Activated T-helper 17 cell treated with anti-CD3 and anti-CD28 coated beads, Interleukin-2, amount 50 U/mL, for 72 hours (primary cell): Measurements from ENCODE around the gene PARD3. TPM values are rescaled to one million over a fixed set of nuclear protein-coding genes. Genes with fewer than 3 reads are reported as not detected.
"Not testable (repeated sequence)": the region's sequence is repeated elsewhere in the genome, so short reads cannot be mapped to it uniquely, and the experiment has no call there.

ENCODE experiments used
- ATAC-seq: fragments of 150-1000 bp; cut with Tn5 transposase; replicated peaks from 2 replicates; pipeline ENCODE4 v1.10.0; 2021; ENCODE audit warnings: mild to moderate bottlenecking, moderate library complexity
- H3K27ac Mint-ChIP-seq: one replicate; pipeline ENCODE4 v1.8.0; 2022; ENCODE audit warnings: mixed read lengths
- H3K27me3 Mint-ChIP-seq: one replicate; pipeline ENCODE4 v1.8.0; 2022; ENCODE audit warnings: mixed read lengths
- H3K36me3 Mint-ChIP-seq: one replicate; pipeline ENCODE4 v1.8.0; 2022; ENCODE audit warnings: low read depth, mild to moderate bottlenecking, mixed read lengths
- H3K4me1 Mint-ChIP-seq: one replicate; pipeline ENCODE4 v1.8.0; 2022; ENCODE audit warnings: mixed read lengths
- H3K4me3 Mint-ChIP-seq: one replicate; pipeline ENCODE4 v1.8.0; 2022; ENCODE audit warnings: mild to moderate bottlenecking, mixed read lengths
- H3K9me3 Mint-ChIP-seq: one replicate; pipeline ENCODE4 v1.8.0; 2022; ENCODE audit warnings: mixed read lengths
- total RNA-seq, 2 donors: library from RNA; stranded (reverse); gene quantifications; one replicate each; pipeline ENCODE4 v1.2.3, GENCODE V29; 2022

Gene PARD3
- total RNA-seq, 2 donors from 2014 or later = 0.13 to 0.24 TPM

DNA sequence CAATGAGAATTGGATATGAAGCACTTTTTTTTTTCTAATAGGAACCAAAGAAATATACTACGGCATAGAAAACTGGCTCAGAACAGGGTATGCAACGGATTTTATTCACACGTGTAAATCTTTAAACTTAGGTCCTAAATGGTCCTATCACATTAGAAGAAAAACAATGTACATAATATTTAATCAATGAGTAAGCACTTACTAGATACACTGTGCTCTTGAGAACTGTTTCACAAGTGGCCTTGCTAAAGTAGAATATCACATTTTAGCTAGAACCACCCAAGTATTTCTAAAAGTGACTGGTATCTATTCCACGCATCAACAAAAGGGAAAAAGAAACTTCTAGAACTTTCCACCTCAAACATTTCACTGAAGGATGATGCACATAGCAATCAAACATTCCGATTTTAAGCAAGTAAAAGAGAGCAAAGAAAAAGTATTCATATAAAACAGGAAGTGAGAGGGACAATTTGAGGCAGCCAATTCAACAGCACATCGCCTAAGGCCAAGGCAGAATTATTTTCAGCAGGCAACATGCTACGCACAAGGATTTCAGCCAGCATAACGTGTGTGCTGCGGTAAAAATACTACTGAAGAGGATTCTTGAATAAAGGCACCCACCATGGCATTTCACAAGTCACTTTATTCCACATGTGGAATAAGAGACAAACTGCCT is 55.8 kb downstream of the PARD3 start:
- Mint-ChIP-seq H3K27ac (no peak overlapping the region), H3K4me3 (no peak overlapping the region), H3K4me1 (no peaks in the 10 kb centered on the region), H3K27me3 (peaks cover 3% of the 10 kb centered on the region), H3K36me3 (no peaks in the 10 kb centered on the region), H3K9me3 (no peaks in the 10 kb centered on the region)
- no peak for ATAC-seq

DNA sequence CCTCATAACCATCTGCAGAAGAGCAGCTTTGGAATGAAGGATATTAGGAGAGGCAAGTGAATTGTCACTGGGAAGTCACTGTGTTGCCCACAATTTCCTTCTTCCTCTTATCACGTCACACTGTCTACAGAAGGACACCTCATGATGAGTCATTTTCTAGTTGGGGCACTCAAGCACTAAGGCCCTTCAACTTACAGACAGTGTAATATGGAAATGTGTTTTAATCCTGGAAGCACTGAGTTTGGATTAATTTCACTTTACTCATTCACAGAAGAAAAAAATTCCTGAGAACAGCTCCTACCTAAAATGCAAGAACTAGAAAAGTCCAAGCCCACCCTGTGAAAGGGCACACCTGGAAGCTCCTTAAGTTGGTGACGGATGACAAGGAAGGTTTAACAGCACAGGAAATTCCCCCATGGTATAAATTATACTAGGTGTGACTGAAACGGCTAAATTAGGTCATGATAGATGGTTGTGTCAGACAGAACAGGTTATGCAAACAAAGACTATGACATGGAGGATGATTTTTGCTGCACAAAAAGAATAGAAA is 56.6 kb downstream of the PARD3 start:
- no peak overlapping the region for H3K27ac Mint-ChIP-seq
- no peaks in the 10 kb centered on the region for H3K4me1 Mint-ChIP-seq
- no peaks in the 10 kb centered on the region for H3K36me3 Mint-ChIP-seq
- no peak overlapping the region for H3K4me3 Mint-ChIP-seq
- peak; percentile 83 for ATAC-seq
- H3K9me3 Mint-ChIP-seq = no peaks in the 10 kb centered on the region
- H3K27me3 Mint-ChIP-seq = peaks cover 3% of the 10 kb centered on the region

DNA sequence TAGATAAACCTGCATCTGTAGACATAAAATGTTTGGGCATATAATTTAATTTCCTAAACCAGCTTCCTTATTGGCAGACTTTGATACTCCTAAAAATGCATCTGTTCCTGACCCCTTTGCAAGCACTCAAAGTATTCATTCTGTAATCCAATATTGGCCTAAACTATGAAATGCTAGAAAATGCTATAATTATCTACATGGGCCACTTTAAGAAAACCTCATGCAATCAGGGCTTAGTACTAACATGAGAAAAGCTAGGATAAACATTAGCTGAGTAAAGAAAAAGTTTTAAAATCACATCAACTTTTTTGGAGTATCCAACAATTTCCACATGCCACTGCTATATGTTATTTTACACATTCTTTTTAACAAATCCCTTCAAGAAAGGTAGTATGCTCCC is 57.2 kb downstream of the PARD3 start:
- H3K36me3 Mint-ChIP-seq = no peaks in the 10 kb centered on the region
- no peaks in the 10 kb centered on the region for H3K9me3 Mint-ChIP-seq
- peaks cover 3% of the 10 kb centered on the region for H3K27me3 Mint-ChIP-seq
- no peak overlapping the region for H3K4me3 Mint-ChIP-seq
- H3K27ac Mint-ChIP-seq = no peak overlapping the region
- ATAC-seq = no peak
- no peaks in the 10 kb centered on the region for H3K4me1 Mint-ChIP-seq

DNA sequence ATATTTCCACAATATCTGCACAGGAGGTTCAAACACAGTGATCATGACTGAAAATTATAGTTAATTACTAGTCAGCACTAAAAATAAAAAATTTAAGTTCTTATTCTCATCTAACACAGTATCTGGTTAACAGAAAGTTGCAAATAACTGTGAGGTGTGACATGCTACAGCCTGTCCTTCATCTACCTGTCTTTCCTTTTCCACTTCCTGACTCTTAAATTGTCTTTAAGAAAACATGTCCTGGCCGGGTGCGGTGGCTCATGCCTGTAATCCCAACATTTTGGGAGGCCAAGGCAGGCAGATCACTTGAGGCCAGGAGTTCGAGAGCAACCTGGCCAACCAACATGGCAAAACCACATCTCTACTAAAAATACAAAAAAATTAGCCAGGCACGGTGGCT is 57.9 kb downstream of the PARD3 start:
- H3K9me3 Mint-ChIP-seq, H3K27me3 Mint-ChIP-seq, ATAC-seq, H3K27ac Mint-ChIP-seq, H3K4me3 Mint-ChIP-seq, H3K4me1 Mint-ChIP-seq, H3K36me3 Mint-ChIP-seq: not testable (repeated sequence)

DNA sequence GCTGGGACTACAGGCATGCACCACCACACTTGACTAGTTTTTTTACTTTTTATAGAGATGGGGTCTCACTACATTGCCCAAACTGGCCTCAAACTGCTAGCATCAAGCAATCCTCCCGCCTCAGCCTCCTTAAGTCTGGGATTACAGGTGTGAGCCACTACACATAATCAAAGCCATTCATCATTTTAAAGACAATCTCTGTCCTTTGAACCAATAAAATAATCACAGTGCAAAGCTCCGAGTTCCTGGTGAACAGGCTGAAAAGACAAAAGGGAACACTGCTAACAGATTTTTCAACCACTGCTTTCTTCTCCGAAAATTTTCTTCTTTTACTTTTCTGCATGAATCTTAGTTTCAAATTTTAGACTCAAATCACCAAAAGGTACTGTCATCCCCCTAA is 58.5 kb downstream of the PARD3 start:
- Mint-ChIP-seq H3K4me1 (no peaks in the 10 kb centered on the region), H3K4me3 (no peak overlapping the region), H3K36me3 (no peaks in the 10 kb centered on the region), H3K27me3 (no peaks in the 10 kb centered on the region), H3K27ac (no peak overlapping the region), H3K9me3 (no peaks in the 10 kb centered on the region)
- no peak for ATAC-seq

DNA sequence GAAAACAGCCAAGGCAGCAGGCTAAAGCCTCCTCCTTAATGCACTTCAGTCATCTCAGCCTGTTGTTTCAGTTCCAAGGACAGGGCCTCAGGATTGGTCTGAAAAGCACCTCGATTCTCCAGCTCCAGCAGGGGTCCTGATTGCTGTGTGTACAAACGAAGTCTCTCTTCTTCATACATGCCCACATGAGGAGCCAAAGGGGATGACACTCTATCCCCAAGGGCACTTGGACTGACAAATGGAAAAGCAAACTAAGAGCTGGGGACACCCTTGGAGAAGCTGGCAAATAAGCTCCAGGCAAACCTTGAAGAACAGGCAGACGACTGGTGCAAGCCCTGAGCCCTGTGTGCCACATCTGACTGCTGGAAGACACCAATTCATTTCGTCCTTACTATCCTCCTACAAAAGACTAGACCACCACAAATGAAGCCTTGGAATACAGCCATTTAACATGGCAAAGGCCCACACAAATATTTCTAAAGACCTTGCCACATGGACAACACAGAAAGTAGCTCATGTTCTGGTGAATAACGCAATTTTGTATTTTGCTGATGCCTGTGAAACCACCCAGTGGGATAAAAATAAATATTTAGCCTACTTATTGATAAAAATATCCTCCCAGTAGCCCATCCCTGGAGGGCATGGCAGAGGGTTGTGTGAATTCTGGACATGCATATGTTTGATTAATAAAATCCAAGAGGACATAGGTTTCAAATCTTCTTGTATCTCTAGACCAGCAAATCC is 61.9 kb downstream of the PARD3 start:
- peaks cover 4% of the 10 kb centered on the region for H3K27me3 Mint-ChIP-seq
- no peaks in the 10 kb centered on the region for H3K9me3 Mint-ChIP-seq
- H3K4me3 Mint-ChIP-seq = no peak overlapping the region
- H3K4me1 Mint-ChIP-seq = no peaks in the 10 kb centered on the region
- no peak for ATAC-seq
- H3K36me3 Mint-ChIP-seq = no peaks in the 10 kb centered on the region
- no peak overlapping the region for H3K27ac Mint-ChIP-seq

DNA sequence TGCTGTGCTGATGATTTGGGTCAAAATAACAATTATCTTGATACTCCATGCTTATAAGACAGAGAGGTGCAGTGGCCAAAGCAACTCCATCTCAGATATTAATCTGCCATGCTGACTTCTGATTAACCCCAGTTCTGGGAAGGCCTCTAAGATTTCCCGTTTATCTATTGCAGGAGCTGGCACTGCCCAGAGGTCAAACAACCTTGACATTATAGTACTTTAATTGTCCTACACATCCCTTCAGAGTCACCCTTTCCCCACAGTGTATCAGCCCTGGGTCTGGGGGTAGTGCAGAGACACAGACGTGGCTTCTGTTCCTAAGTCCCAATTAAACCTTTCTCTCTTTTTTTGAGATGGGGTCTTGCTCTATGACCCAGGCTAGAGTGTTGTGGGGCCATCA is 63.8 kb downstream of the PARD3 start:
- no peak for ATAC-seq
- Mint-ChIP-seq H3K27me3 (peaks cover 8% of the 10 kb centered on the region), H3K4me3 (no peak overlapping the region), H3K9me3 (no peaks in the 10 kb centered on the region), H3K4me1 (no peaks in the 10 kb centered on the region), H3K36me3 (no peaks in the 10 kb centered on the region), H3K27ac (no peak overlapping the region)

DNA sequence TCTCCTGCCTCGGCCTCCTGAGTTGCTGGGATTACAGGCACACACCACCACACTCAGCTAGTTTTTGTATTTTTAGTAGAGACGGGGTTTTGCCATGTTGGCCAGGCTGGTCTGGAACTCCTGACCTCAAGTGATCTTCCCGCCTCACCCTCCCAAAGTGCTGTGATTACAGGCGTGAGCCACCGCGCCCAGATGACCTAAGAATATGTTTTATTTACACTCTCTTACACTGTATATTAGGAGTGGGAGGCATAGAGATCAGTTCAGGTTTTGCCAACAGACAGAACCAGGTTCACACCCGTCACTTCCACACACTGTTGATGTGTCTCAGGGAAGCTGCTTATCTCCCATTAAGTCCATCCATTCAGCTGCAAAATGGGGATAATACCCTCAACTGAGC is 64.3 kb downstream of the PARD3 start:
- not testable (repeated sequence) for H3K4me1 Mint-ChIP-seq, ATAC-seq, H3K27ac Mint-ChIP-seq, H3K36me3 Mint-ChIP-seq, H3K9me3 Mint-ChIP-seq, H3K27me3 Mint-ChIP-seq, H3K4me3 Mint-ChIP-seq

DNA sequence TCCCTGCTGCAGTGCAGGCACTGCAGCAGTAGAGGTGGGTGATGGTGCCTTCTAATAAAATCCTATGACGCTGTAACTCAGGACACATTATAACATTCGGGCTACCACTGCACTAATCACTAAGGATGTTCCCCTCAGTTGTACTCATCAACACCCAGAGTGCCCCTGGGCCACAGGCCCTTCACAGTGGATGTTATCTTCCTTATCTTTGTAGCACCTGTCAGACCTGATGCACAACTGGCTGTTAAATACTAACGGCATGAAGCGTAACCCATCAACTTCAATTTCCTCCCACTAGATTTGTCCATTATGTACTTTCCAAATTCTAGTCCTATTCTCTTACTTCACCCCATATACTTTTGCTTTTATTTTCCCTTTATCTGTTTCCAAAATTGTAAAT is 66.3 kb downstream of the PARD3 start:
- Mint-ChIP-seq H3K27me3 (peaks cover 8% of the 10 kb centered on the region), H3K36me3 (no peaks in the 10 kb centered on the region), H3K27ac (no peak overlapping the region), H3K9me3 (no peaks in the 10 kb centered on the region), H3K4me1 (no peaks in the 10 kb centered on the region), H3K4me3 (no peak overlapping the region)
- no peak for ATAC-seq

DNA sequence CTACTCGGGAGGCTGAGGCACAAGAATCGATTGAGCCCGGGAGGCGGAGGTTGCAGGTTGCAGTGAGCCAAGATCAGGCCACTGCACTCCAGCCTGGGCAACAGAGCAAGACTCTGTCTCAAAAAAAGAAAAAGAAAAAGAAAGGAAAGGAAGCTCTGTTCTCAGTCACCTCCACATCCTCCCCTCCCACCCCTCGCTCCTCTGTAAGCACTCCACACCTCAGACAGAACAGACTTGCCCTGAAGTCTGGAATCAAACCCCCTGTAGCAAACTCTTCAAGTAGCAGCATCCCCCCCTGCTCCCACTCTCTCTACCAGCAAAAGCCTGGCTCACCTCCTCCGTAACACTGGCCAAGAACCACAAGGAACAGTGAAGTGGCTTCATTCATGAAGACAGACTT is 66.7 kb downstream of the PARD3 start:
- peaks cover 11% of the 10 kb centered on the region for H3K27me3 Mint-ChIP-seq
- H3K4me3 Mint-ChIP-seq = no peak overlapping the region
- no peaks in the 10 kb centered on the region for H3K4me1 Mint-ChIP-seq
- no peak for ATAC-seq
- no peaks in the 10 kb centered on the region for H3K9me3 Mint-ChIP-seq
- H3K36me3 Mint-ChIP-seq = no peaks in the 10 kb centered on the region
- H3K27ac Mint-ChIP-seq = no peak overlapping the region

DNA sequence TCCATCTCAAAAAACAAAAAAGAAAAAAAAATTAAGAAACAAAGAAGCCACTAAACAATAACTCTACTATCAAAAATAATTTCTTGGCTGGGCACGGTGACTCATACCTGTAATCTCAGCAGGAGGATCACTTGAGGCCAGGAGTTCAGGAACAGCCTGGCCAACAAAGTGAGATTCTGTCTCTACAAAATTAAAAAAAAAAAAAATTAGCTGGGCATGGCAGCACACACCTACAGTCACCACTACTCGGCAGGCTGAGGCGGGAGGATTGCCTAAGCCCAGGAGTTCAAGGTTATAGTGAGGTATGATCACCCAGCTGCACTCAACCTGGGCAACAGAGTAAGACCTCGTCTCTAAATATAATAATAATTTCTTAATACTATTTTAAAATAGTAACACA is 69.0 kb downstream of the PARD3 start:
- H3K9me3 Mint-ChIP-seq = no peaks in the 10 kb centered on the region
- no peak overlapping the region for H3K4me3 Mint-ChIP-seq
- ATAC-seq = no peak
- H3K36me3 Mint-ChIP-seq = no peaks in the 10 kb centered on the region
- H3K27me3 Mint-ChIP-seq = peaks cover 23% of the 10 kb centered on the region
- no peak overlapping the region for H3K27ac Mint-ChIP-seq
- H3K4me1 Mint-ChIP-seq = no peaks in the 10 kb centered on the region

DNA sequence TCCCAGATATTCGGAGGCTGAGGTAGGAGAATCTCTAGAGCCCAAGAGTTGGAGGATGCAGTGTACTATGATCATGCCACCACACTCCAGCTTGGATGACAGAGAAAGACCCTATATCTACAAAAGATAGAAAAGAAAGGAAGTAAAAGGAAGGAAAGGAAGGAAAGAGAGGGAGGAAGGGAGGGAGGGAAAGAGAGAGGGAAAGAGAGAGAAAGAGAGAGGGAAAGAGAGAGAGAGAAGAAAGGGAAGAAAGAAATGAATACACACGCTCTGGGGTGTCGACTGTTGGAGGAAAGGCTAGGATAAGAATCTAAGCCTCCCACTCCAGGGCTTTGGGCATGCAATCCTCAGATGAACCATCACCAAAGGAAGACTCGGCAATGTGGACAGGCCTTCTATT is 69.9 kb downstream of the PARD3 start:
- no peaks in the 10 kb centered on the region for H3K36me3 Mint-ChIP-seq
- H3K4me3 Mint-ChIP-seq = no peak overlapping the region
- ATAC-seq = no peak
- H3K27ac Mint-ChIP-seq = no peak overlapping the region
- peaks cover 28% of the 10 kb centered on the region for H3K27me3 Mint-ChIP-seq
- H3K9me3 Mint-ChIP-seq = no peaks in the 10 kb centered on the region
- no peaks in the 10 kb centered on the region for H3K4me1 Mint-ChIP-seq

DNA sequence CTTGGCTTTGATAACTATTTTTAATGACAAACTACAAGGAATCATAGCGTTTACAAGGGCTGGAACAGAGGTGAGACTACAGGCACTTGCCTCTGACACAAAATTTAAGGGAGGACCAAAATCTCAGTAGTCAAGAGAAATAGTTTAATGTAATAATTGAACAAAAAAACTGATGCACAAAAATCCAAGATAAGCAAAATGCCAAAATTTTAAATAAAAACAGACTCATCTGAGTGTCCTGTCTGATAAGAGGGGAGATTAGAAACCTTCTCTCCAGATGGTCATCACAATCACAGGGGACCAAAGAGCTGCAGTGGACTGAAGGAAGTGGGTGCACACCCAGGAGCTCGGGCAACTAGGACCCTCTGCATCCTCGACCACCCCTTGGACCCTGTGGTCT is 70.5 kb downstream of the PARD3 start:
- H3K36me3 Mint-ChIP-seq = no peaks in the 10 kb centered on the region
- no peak overlapping the region for H3K4me3 Mint-ChIP-seq
- no peak for ATAC-seq
- H3K9me3 Mint-ChIP-seq = no peaks in the 10 kb centered on the region
- peaks cover 31% of the 10 kb centered on the region for H3K27me3 Mint-ChIP-seq
- H3K4me1 Mint-ChIP-seq = no peaks in the 10 kb centered on the region
- H3K27ac Mint-ChIP-seq = no peak overlapping the region

DNA sequence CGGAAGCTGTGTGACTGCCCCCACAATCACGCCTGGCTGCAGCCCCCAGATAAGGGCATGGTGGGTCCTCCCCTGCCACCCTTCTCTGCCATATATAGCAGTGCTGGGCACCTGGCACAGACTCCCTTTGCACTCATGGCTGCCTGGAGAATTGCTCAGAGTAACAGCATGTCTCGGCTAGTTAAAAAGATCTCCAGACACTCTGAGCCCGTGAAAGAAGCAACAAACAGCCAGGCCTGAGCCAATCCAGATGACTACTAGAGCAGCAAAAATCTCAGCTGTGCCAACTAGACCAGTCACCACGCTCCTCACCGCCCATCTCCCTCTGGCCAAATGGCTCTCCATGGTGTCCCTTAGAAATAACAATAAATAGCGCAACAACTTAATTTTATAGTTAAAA is 71.3 kb downstream of the PARD3 start:
- no peak overlapping the region for H3K27ac Mint-ChIP-seq
- no peaks in the 10 kb centered on the region for H3K36me3 Mint-ChIP-seq
- H3K4me3 Mint-ChIP-seq = no peak overlapping the region
- no peak for ATAC-seq
- peaks cover 33% of the 10 kb centered on the region for H3K27me3 Mint-ChIP-seq
- H3K9me3 Mint-ChIP-seq = no peaks in the 10 kb centered on the region
- H3K4me1 Mint-ChIP-seq = no peaks in the 10 kb centered on the region

DNA sequence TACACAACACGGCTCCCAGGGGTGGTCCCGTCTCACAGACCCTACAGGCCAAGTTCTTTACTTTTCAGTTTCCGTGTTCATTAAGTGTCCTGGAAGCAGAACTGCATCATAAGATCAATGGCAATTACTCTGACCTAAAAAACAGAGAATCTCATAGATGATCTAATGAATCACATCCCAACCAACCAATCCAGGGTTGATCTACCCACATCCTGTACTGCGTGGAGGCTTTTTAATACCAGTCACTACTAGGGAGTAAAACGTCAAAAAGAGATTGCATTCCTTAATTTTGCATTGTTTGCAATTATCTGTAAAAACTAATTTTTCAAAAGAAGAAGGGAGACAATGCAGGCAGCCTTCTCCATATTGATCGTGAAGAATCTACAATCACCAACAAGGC is 72.6 kb downstream of the PARD3 start:
- ATAC-seq = no peak
- Mint-ChIP-seq H3K36me3 (no peaks in the 10 kb centered on the region), H3K27me3 (peaks cover 38% of the 10 kb centered on the region), H3K4me3 (no peak overlapping the region), H3K9me3 (no peaks in the 10 kb centered on the region), H3K4me1 (no peaks in the 10 kb centered on the region), H3K27ac (no peak overlapping the region)
